NCI-H2196 treated with DMSO at 0.1 percent for 48 hours (cell line): Measurements from ENCODE around the gene GATM.
A peak's percentile ranks its signal among the peaks of the same experiment; 100 is the strongest.

Experiments
- DNase-seq: peaks from one replicate; lab custom pipeline; 2025; ENCODE audit not compliant: unreplicated experiment; lab: John Stamatoyannopoulos, UW

GATM gene

GRCh38 chr15:45378149-45378912, at the start of gene GATM:
GATM (minus strand) TSS chr15:45378544; CDS start chr15:45378453, 91 bp downstream.
- DNase-seq, result no peak

GRCh38 chr15:45427085-45427484, 48.7 kb upstream of the GATM start:
- DNase-seq, result no peak

GRCh38 chr15:45425135-45425534, 46.8 kb upstream of the GATM start:
- DNase-seq, result no peak

- DNase-seq, result no peak
These were observed 46.1 kb upstream of the GATM start for GRCh38 chr15:45424429-45424828.

- DNase-seq, result no peak
These were observed 39.1 kb upstream of the GATM start for GRCh38 chr15:45417303-45417950.

GRCh38 chr15:45414215-45414885, 36.0 kb upstream of the GATM start:
- no peak for DNase-seq

GRCh38 chr15:45409596-45409995, 31.3 kb upstream of the GATM start:
- no peak for DNase-seq

- no peak for DNase-seq
These were observed 29.4 kb upstream of the GATM start for GRCh38 chr15:45407786-45408185.

GRCh38 chr15:45402955-45403877, 24.9 kb upstream of the GATM start:
- no peak for DNase-seq

- DNase-seq, result peak; percentile 86
These were observed 24.0 kb upstream of the GATM start for GRCh38 chr15:45402162-45402954.

- DNase-seq, result no peak
These were observed 23.4 kb upstream of the GATM start for GRCh38 chr15:45401665-45402161.

GRCh38 chr15:45399381-45400212, 21.3 kb upstream of the GATM start:
- peak; percentile 5 for DNase-seq

- DNase-seq, result no peak
These were observed 18.8 kb upstream of the GATM start for GRCh38 chr15:45397116-45397665.

- DNase-seq, result no peak
These were observed 17.6 kb upstream of the GATM start for GRCh38 chr15:45395943-45396342.

GRCh38 chr15:45394681-45395080, 16.3 kb upstream of the GATM start:
- no peak for DNase-seq

GRCh38 chr15:45393851-45394250, 15.5 kb upstream of the GATM start:
- DNase-seq, result no peak

GRCh38 chr15:45392584-45392855, 14.2 kb upstream of the GATM start:
- DNase-seq, result no peak

- DNase-seq, result no peak
These were observed 13.6 kb upstream of the GATM start for GRCh38 chr15:45391746-45392583.
